NT2/D1 (cell line): ENCODE data around the gene FBRSL1.

ENCODE experiments used
- DNase-seq: peaks from one replicate; pipeline ENCODE4 v3.0.0-alpha.2; 2011; ENCODE audit warnings: low read depth, low spot score
- H3K27me3 ChIP-seq: 2 replicates; pipeline ENCODE4 v1.6.0; 2011; ENCODE audit warnings: mild to moderate bottlenecking; ENCODE audit not compliant: insufficient read length, insufficient read depth
- H3K36me3 ChIP-seq: 2 replicates; pipeline ENCODE4 v1.6.1; 2011; ENCODE audit warnings: mild to moderate bottlenecking, low read length, mixed read lengths; ENCODE audit not compliant: insufficient read depth, insufficient read length
- H3K4me1 ChIP-seq: 2 replicates; pipeline ENCODE4 v1.5.1; 2011; ENCODE audit not compliant: insufficient read depth, insufficient read length
- H3K4me3 ChIP-seq: 2 replicates; pipeline ENCODE4 v1.5.1; 2011; ENCODE audit warnings: low read depth; ENCODE audit not compliant: insufficient read length
- H3K9ac ChIP-seq: 2 replicates; pipeline ENCODE4 v1.6.0; 2011; ENCODE audit warnings: low read depth; ENCODE audit not compliant: insufficient read length
- H3K9me3 ChIP-seq: 2 replicates; pipeline ENCODE4 v1.5.1; 2011; ENCODE audit warnings: mild to moderate bottlenecking, low read length; ENCODE audit not compliant: insufficient read depth
- SUZ12 ChIP-seq: IDR thresholded peaks from 2 replicates; pipeline ENCODE4 v1.6.1; 2011; ENCODE audit not compliant: insufficient read length, insufficient read depth; ENCODE audit errors: extremely low read depth
- YY1 ChIP-seq: IDR thresholded peaks from 2 replicates; pipeline ENCODE4 v1.6.1; 2011; ENCODE audit not compliant: insufficient read length, insufficient read depth
- ZNF274 ChIP-seq: IDR thresholded peaks from 2 replicates; pipeline ENCODE4 v1.6.1; 2011; ENCODE audit warnings: mild to moderate bottlenecking, low read depth, low read length

The FBRSL1 gene

GRCh38 chr12:132554845-132555630 is 65.1 kb downstream of the FBRSL1 start:
- TF ChIP-seq ZNF274, result no peak
- TF ChIP-seq SUZ12, result no peak
- no peak for TF ChIP-seq YY1
- Histone ChIP-seq H3K9ac (no peak overlapping the region), H3K4me1 (peaks cover 19% of the 10 kb centered on the region), H3K27me3 (peaks cover 68% of the 10 kb centered on the region), H3K36me3 (no peaks in the 10 kb centered on the region), H3K9me3 (no peaks in the 10 kb centered on the region), H3K4me3 (no peak overlapping the region)
- no peak for DNase-seq

- no peaks in the 10 kb centered on the region for H3K36me3 ChIP-seq
- no peak for DNase-seq
- H3K9ac ChIP-seq, result no peak overlapping the region
- TF ChIP-seq YY1 (no peak), SUZ12 (no peak), ZNF274 (no peak)
- peaks cover 17% of the 10 kb centered on the region for H3K4me1 ChIP-seq
- peaks cover 62% of the 10 kb centered on the region for H3K27me3 ChIP-seq
- H3K4me3 ChIP-seq, result no peak overlapping the region
- no peaks in the 10 kb centered on the region for H3K9me3 ChIP-seq
Observed at GRCh38 chr12:132555686-132556085, 65.7 kb downstream of the FBRSL1 start.

- H3K4me1 ChIP-seq, result peaks cover 14% of the 10 kb centered on the region
- H3K27me3 ChIP-seq, result peaks cover 57% of the 10 kb centered on the region
- TF ChIP-seq SUZ12 (no peak), ZNF274 (no peak), YY1 (no peak)
- DNase-seq, result no peak
- no peaks in the 10 kb centered on the region for H3K36me3 ChIP-seq
- H3K9ac ChIP-seq, result no peak overlapping the region
- H3K9me3 ChIP-seq, result no peaks in the 10 kb centered on the region
- no peak overlapping the region for H3K4me3 ChIP-seq
Observed at GRCh38 chr12:132556216-132556615, 66.3 kb downstream of the FBRSL1 start.

- no peak for DNase-seq
- H3K9ac ChIP-seq, result no peak overlapping the region
- peaks cover 19% of the 10 kb centered on the region for H3K4me1 ChIP-seq
- H3K27me3 ChIP-seq, result peaks cover 51% of the 10 kb centered on the region
- H3K36me3 ChIP-seq, result no peaks in the 10 kb centered on the region
- no peak for TF ChIP-seq SUZ12
- no peak for TF ChIP-seq ZNF274
- no peak for TF ChIP-seq YY1
- H3K4me3 ChIP-seq, result no peak overlapping the region
- no peaks in the 10 kb centered on the region for H3K9me3 ChIP-seq
Observed at GRCh38 chr12:132556801-132557200, 66.8 kb downstream of the FBRSL1 start.

GRCh38 chr12:132557291-132558015 is 67.5 kb downstream of the FBRSL1 start:
- TF ChIP-seq SUZ12 (no peak), ZNF274 (no peak), YY1 (no peak)
- Histone ChIP-seq H3K36me3 (peaks cover 2% of the 10 kb centered on the region), H3K27me3 (peaks cover 48% of the 10 kb centered on the region), H3K9ac (no peak overlapping the region), H3K9me3 (no peaks in the 10 kb centered on the region), H3K4me3 (no peak overlapping the region), H3K4me1 (peaks cover 21% of the 10 kb centered on the region)
- DNase-seq, result no peak

- peaks cover 21% of the 10 kb centered on the region for H3K4me1 ChIP-seq
- H3K4me3 ChIP-seq, result no peak overlapping the region
- no peak for TF ChIP-seq ZNF274
- TF ChIP-seq SUZ12, result no peak
- no peak for TF ChIP-seq YY1
- no peaks in the 10 kb centered on the region for H3K9me3 ChIP-seq
- DNase-seq, result no peak
- H3K27me3 ChIP-seq, result peaks cover 44% of the 10 kb centered on the region
- H3K36me3 ChIP-seq, result peaks cover 5% of the 10 kb centered on the region
- no peak overlapping the region for H3K9ac ChIP-seq
Observed at GRCh38 chr12:132558042-132558856, 68.3 kb downstream of the FBRSL1 start.
